Loucy (cell line): ENCODE data around the gene TEAD4.

Experiments
- H2AFZ ChIP-seq: fragments of 200-600 bp; sonication (generic); 2 replicates; pipeline ENCODE4 v1.6.0; 2016; ENCODE audit warnings: antibody characterized with exemption, mild to moderate bottlenecking, low read length, moderate library complexity
- H3F3A ChIP-seq: fragments of 200-600 bp; 2 replicates; pipeline ENCODE4 v1.6.0; 2016; ENCODE audit warnings: antibody characterized with exemption, low read depth, mild to moderate bottlenecking
- H3K27me3 ChIP-seq: fragments of 200-600 bp; sonication (generic); 2 replicates; pipeline ENCODE4 v1.6.1; 2014; ENCODE audit warnings: low read length, mild to moderate bottlenecking; ENCODE audit not compliant: insufficient read depth, poor library complexity, severe bottlenecking
- H3K36me3 ChIP-seq: fragments of 200-600 bp; sonication (generic); 2 replicates; pipeline ENCODE4 v1.6.1; 2016; ENCODE audit warnings: low read length; ENCODE audit not compliant: insufficient read depth
- H3K4me1 ChIP-seq: fragments of 200-600 bp; sonication (generic); 2 replicates; pipeline ENCODE4 v1.5.1; 2014; ENCODE audit warnings: low read length, mild to moderate bottlenecking; ENCODE audit not compliant: insufficient read depth, poor library complexity, severe bottlenecking
- H3K4me2 ChIP-seq: fragments of 200-600 bp; sonication (generic); 2 replicates; pipeline ENCODE4 v1.6.0; 2014; ENCODE audit warnings: antibody characterized with exemption, low read length, low read depth, mild to moderate bottlenecking; ENCODE audit not compliant: poor library complexity, severe bottlenecking
- H3K4me3 ChIP-seq: fragments of 200-600 bp; sonication (generic); 2 replicates; pipeline ENCODE4 v1.5.1; 2014; ENCODE audit warnings: low read length, mild to moderate bottlenecking, mixed read lengths; ENCODE audit not compliant: poor library complexity, severe bottlenecking
- H3K79me2 ChIP-seq: fragments of 200-600 bp; sonication (generic); 2 replicates; pipeline ENCODE4 v1.6.1; 2014; ENCODE audit warnings: low read length; ENCODE audit not compliant: insufficient read depth
- H3K9ac ChIP-seq: fragments of 200-600 bp; sonication (generic); 2 replicates; pipeline ENCODE4 v1.6.0; 2014; ENCODE audit warnings: mild to moderate bottlenecking, low read depth, low read length, moderate library complexity; ENCODE audit not compliant: poor library complexity, severe bottlenecking
- H3K9me2 ChIP-seq: fragments of 200-600 bp; sonication (generic); replicated peaks from 2 replicates; pipeline ENCODE4 v1.6.1; 2016; ENCODE audit warnings: low read depth, low read length, mixed read lengths
- H3K9me3 ChIP-seq: fragments of 200-600 bp; sonication (generic); 2 replicates; pipeline ENCODE4 v1.6.1; 2014; ENCODE audit warnings: mild to moderate bottlenecking, antibody characterized with exemption, low read length, low read depth; ENCODE audit not compliant: insufficient read depth
- H4K20me1 ChIP-seq: fragments of 200-600 bp; sonication (generic); 2 replicates; pipeline ENCODE4 v1.6.0; 2014; ENCODE audit warnings: antibody characterized with exemption, low read length, mild to moderate bottlenecking; ENCODE audit not compliant: insufficient read depth, poor library complexity, severe bottlenecking
- EZH2phosphoT487 ChIP-seq: fragments of 200-600 bp; IDR thresholded peaks from 2 replicates; pipeline ENCODE4 v1.6.1; 2018; ENCODE audit warnings: antibody characterized with exemption, mild to moderate bottlenecking, moderate library complexity, borderline replicate concordance
- TF ChIP-seq, protein P1 (sequence below): fragments of 200-600 bp; sonication (generic); conservative IDR thresholded peaks from 2 replicates; pipeline ENCODE4 v1.5.1; 2014; ENCODE audit warnings: mild to moderate bottlenecking, antibody characterized with exemption, low read length

Gene TEAD4

DNA sequence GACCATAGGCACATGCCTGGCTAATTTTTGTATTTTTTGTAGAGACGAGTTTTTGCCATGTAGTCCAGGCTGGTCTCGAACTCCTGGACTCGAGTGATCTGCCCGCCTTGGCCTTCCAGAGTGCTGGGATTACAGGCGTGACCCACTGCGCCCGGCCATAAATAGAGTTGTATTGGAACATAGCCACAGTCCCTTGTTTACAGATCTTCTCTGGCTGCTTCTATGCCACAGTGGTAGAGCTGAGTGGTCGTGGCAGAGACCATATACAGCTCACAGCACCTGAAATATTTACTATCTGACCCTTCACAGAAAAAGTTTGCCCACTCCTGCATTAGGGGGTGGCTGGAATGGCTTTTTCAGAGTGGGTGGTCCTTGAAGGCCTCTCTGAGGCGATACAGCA is 90.0 kb downstream of the TEAD4 start:
- no peaks in the 10 kb centered on the region for H3K9me2 ChIP-seq
- no peaks in the 10 kb centered on the region for H3K36me3 ChIP-seq
- no peak overlapping the region for H2AFZ ChIP-seq
- no peaks in the 10 kb centered on the region for H3K9me3 ChIP-seq
- H4K20me1 ChIP-seq, result no peaks in the 10 kb centered on the region
- H3K4me3 ChIP-seq, result no peak overlapping the region
- TF ChIP-seq, protein P1, sequence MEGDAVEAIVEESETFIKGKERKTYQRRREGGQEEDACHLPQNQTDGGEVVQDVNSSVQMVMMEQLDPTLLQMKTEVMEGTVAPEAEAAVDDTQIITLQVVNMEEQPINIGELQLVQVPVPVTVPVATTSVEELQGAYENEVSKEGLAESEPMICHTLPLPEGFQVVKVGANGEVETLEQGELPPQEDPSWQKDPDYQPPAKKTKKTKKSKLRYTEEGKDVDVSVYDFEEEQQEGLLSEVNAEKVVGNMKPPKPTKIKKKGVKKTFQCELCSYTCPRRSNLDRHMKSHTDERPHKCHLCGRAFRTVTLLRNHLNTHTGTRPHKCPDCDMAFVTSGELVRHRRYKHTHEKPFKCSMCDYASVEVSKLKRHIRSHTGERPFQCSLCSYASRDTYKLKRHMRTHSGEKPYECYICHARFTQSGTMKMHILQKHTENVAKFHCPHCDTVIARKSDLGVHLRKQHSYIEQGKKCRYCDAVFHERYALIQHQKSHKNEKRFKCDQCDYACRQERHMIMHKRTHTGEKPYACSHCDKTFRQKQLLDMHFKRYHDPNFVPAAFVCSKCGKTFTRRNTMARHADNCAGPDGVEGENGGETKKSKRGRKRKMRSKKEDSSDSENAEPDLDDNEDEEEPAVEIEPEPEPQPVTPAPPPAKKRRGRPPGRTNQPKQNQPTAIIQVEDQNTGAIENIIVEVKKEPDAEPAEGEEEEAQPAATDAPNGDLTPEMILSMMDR, result no peak
- TF ChIP-seq EZH2phosphoT487, result no peak
- H3K4me2 ChIP-seq, result no peak overlapping the region
- H3K79me2 ChIP-seq, result no peaks in the 10 kb centered on the region
- H3K9ac ChIP-seq, result no peak overlapping the region
- H3K27me3 ChIP-seq, result no peaks in the 10 kb centered on the region
- no peaks in the 10 kb centered on the region for H3K4me1 ChIP-seq
- no peaks in the 10 kb centered on the region for H3F3A ChIP-seq

DNA sequence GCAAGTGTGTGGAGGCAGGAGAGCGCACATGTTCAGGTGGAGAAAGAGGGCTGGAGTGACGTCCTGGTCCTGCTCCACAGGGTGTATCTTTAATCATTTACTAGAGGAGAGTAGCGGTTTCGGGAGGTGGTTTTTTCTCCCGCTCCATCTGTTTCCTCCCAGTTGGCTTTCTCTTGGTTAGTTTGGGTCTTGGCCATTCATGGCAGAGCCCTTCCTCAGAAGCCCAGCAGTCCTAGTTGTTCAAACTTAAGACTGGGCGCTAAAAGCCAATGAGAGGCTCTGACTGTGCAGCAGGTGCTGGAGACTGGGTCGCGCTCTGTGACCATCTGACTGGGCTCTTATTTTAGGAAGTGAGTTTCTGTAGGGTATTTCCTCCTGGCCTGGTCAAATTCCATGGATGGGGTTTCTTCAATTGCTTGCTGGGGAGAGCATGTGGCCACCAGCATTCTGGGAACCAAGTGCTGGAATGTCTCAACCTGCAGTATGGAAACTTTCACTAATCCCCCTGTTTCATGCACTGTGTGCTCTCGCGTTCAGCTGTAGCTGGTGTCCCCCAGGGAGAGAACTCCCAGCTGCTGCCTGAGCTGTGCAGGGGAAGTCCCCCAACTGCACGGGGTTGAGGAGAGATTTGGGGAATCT is 90.5 kb downstream of the TEAD4 start:
- Histone ChIP-seq H3K4me2 (no peak overlapping the region), H3K27me3 (no peaks in the 10 kb centered on the region), H2AFZ (no peak overlapping the region), H3K9me3 (no peaks in the 10 kb centered on the region), H3K79me2 (no peaks in the 10 kb centered on the region), H3K36me3 (no peaks in the 10 kb centered on the region), H4K20me1 (no peaks in the 10 kb centered on the region), H3K9me2 (no peaks in the 10 kb centered on the region), H3F3A (no peaks in the 10 kb centered on the region), H3K4me3 (no peak overlapping the region), H3K9ac (no peak overlapping the region), H3K4me1 (no peaks in the 10 kb centered on the region)
- TF ChIP-seq EZH2phosphoT487, result no peak
- TF ChIP-seq, protein P1, result no peak

DNA sequence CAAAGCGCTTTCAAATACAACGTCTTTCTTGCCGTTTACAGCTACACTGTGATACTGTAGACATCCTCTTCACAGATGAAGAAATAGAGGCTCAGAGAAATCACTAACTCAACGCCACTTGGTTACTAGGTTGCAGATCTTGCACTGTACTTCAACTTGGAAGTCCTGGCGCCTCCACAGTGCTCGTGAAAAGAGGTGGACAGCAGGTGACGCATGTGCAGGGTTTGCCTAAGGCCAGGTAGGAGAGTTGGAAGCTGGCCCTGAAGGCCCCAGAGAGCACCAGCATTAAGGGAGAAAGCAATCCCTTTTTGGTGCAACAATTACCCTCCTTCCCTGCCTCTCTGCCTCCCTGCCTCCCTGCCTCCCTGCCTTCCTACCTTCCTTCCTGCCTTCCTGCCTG is 95.2 kb downstream of the TEAD4 start:
- Histone ChIP-seq H4K20me1 (no peaks in the 10 kb centered on the region), H3K27me3 (no peaks in the 10 kb centered on the region), H3K4me2 (no peak overlapping the region), H3K36me3 (no peaks in the 10 kb centered on the region), H3K4me3 (no peak overlapping the region), H3K9me2 (no peaks in the 10 kb centered on the region), H3K4me1 (no peaks in the 10 kb centered on the region), H3K79me2 (no peaks in the 10 kb centered on the region), H3K9me3 (no peaks in the 10 kb centered on the region), H3K9ac (no peak overlapping the region), H2AFZ (no peak overlapping the region), H3F3A (no peaks in the 10 kb centered on the region)
- TF ChIP-seq EZH2phosphoT487, result no peak
- TF ChIP-seq, protein P1, result no peak
